Fibroblast of pulmonary artery (primary cell): Measurements from ENCODE around the gene AADACL3.
"Not testable (repeated sequence)": the region's sequence is repeated elsewhere in the genome, so short reads cannot be mapped to it uniquely, and the experiment has no call there.

Experiments
- DNase-seq: peaks from one replicate; pipeline ENCODE4 v3.0.0-alpha.2; 2010; ENCODE audit warnings: low read depth
- H3K4me3 ChIP-seq: replicated peaks from 2 replicates; pipeline ENCODE4 v1.5.1; 2011; ENCODE audit warnings: low read depth, mild to moderate bottlenecking, control low read depth, low read length, moderate library complexity
- TF ChIP-seq, protein P1 (sequence below): IDR thresholded peaks from 2 replicates; pipeline ENCODE4 v1.5.1; 2011; ENCODE audit warnings: mild to moderate bottlenecking, control low read depth, low read length, inconsistent platforms; ENCODE audit errors: missing control alignments

The AADACL3 gene

DNA sequence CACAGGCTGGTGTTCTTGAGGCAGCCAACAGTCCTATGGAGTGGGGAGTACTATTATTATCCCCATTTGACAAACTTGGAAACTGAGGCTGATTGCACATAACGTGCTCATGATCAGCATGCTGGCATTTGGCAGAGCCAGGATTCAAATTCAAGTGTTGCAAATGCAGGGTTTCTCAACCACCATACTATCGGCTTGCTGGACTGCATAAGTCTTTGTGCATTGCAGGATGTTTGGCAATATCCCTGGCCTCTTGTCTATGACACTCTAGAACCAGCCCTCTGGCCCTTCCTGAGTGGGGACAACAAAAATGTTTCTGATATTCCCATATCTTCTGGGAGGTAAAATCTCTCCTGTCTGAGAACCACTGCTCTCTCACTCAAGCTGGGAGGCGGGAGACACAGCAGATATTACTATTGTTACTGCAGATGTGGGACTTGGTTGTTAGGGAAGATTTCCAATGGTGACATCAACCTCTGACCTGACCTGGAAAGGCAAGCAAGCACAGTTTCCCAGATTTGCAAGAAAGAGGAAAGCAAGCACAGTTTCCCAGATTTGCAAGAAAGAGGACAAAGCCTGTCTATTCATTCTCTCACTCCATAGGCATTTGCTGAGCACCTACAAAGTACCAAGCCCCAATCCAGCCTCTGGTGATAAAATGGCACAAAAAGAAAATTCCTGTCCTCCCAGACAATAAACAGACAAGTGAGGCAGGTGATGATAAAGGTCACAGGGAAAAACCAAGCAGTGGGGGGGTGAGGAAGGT lies 1.0 kb upstream of the AADACL3 start:
- DNase-seq, result no peak
- H3K4me3 ChIP-seq, result no peak overlapping the region
- TF ChIP-seq, protein P1, sequence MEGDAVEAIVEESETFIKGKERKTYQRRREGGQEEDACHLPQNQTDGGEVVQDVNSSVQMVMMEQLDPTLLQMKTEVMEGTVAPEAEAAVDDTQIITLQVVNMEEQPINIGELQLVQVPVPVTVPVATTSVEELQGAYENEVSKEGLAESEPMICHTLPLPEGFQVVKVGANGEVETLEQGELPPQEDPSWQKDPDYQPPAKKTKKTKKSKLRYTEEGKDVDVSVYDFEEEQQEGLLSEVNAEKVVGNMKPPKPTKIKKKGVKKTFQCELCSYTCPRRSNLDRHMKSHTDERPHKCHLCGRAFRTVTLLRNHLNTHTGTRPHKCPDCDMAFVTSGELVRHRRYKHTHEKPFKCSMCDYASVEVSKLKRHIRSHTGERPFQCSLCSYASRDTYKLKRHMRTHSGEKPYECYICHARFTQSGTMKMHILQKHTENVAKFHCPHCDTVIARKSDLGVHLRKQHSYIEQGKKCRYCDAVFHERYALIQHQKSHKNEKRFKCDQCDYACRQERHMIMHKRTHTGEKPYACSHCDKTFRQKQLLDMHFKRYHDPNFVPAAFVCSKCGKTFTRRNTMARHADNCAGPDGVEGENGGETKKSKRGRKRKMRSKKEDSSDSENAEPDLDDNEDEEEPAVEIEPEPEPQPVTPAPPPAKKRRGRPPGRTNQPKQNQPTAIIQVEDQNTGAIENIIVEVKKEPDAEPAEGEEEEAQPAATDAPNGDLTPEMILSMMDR, result no peak

DNA sequence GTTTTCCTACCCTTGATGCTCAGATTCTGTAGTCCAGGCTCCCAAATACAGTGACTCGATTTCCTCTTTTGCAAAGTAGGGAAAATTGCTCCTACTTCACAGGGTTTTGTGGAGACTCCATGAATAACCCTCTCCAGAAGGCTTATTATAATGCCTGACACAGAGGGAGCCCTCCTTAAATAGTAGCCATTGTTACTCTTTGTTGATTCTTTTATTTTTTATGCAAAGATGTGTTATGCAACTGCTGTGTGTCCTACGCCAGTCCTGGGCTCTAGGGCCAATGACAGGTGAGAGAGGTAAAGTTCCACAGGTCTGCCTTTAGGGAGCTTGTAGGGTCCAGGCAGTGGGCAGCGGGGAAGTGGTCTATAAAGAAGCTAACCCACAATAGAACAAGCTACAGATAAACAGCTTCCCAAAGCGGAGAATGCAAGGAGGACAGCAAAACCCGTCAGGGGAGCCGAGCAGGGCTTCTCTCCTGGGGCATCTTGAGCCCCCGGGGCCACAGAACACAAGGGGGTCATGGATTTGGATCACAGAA lies 1.5 kb downstream of the AADACL3 start:
- no peak overlapping the region for H3K4me3 ChIP-seq
- no peak for DNase-seq
- TF ChIP-seq, protein P1, result no peak

DNA sequence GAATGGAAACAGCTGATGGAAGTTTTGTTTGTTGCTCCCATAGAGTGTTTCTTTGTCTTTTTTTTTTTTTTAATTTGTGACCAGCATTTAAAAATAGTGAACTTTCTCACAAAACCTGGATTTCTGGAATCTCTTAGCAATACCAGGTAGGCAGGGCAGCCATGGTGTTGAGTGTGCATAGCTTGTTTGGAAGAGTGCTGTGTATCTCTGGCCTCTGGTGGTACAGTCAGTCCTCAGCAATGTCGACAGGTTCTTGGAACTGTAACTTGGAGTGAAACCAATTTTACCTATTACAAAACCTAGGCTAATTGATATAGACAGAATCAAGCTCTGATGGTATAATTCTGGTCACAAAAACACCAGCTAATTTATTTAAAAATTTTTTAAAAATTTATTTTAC lies 6.7 kb downstream of the AADACL3 start:
- no peak for DNase-seq
- TF ChIP-seq, protein P1, result no peak
- no peak overlapping the region for H3K4me3 ChIP-seq

DNA sequence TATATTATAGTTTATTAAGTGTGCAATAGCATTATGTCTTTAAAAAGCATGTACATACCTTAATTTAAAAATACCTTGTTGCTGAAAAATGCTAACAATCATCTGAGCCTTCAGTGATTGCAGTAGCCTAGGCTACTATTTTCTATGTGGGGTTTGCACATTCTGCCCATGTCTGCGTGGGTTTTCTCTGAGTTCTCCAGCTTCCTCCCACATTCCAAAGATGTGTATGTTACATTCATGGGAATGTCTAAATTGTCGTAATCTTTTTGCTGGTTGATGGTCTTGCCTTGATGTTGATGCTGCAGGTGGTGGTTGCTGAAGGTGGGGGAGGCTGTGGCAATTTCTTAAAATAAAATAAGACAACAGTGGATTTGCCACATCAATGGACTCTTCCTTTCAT lies 12.5 kb downstream of the AADACL3 start:
- H3K4me3 ChIP-seq, result no peak overlapping the region
- no peak for DNase-seq
- TF ChIP-seq, protein P1, result no peak

DNA sequence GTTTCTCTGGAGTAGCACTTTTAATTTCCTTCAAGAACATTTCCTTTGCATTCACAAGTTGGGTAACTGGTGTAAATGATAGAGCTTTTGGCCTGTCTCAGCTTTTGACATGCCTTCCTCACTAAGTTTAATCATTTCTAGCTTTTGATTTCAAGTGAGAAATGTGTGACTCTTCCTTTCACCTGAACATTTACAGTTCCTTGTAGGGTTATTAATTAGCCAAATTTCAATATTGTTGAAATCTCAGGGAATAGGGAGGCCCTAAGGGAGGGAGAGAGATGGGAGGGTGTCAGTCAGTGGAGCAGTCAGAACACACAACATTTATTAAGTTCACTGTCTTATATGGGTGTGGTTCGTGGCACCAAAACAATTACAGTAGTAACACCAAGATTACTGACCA lies 14.2 kb downstream of the AADACL3 start:
- TF ChIP-seq, protein P1, result no peak
- H3K4me3 ChIP-seq, result no peak overlapping the region

DNA sequence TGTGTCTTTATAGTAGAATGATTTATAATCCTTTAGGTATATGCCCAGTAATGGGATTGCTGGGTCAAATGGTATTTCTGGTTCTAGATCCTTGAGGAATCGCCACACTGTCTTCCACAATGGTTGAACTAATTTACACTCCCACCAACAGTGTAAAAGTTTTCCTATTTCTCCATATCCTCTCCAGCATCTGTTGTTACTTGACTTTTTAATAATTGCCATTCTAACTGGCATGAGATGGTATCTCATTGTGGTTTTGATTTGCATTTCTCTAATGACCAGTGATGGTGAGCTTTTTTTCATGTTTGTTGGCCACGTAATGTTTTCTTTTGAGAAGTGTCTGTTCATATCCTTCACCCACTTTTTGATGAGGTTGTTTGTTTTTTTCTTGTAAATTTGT lies 15.2 kb downstream of the AADACL3 start:
- H3K4me3 ChIP-seq, DNase-seq: not testable (repeated sequence)

More for the DNA sequence above, 14.2 kb downstream of the AADACL3 start:
- DNase-seq, result no peak

DNA sequence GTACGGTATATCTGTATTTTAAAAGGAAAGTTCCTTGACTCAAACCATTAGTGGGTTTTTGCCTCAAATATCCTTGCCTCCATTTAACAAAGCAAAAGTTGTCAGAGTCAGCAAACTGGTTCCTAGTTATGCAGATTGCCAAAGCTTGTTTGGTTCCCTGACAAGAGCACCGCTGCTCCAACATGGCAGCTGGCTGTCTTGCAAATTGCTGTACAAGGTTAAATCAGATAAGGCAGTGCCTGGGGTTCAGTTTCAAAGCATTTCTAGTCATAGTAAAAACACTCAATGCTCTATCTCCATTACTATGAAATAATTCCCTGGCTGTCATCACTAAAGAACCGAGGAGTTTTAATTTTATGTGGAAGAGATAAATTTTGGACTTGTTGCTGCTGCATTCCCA lies 18.7 kb downstream of the AADACL3 start:
- no peak overlapping the region for H3K4me3 ChIP-seq
- DNase-seq, result no peak
- TF ChIP-seq, protein P1, result no peak
